Kidney (tissue), 14 donors: ENCODE results near the gene PANK2. TPM values are rescaled to one million over a fixed set of nuclear protein-coding genes. Genes with fewer than 3 reads are reported as not detected.

ENCODE experiments used
- DNase-seq, 5 donors: peaks; one replicate each; pipeline ENCODE4 v3.0.0-alpha.2; 2013 to 2020
- FAIRE-seq: peaks from 2 replicates; lab custom pipeline; 2012; peaks lifted over from hg19 to GRCh38; lab: Jason Lieb, UNC
- H3K27ac ChIP-seq, 2 donors: one replicate each; pipeline ENCODE4 v1.7.0; 2013; ENCODE audit warnings: low read depth in 2 of 2, low read length in 2 of 2, inconsistent platforms in 1 of 2
- H3K27me3 ChIP-seq: one replicate; pipeline ENCODE4 v1.7.1; 2013; ENCODE audit warnings: low read length, inconsistent platforms; ENCODE audit not compliant: control insufficient read depth, insufficient read depth
- H3K36me3 ChIP-seq, 3 donors: one replicate each; pipeline versions ENCODE4 v1.7.0 to v1.7.1; 2013; ENCODE audit warnings: low read length in 3 of 3, control low read depth in 1 of 3, inconsistent platforms in 1 of 3; ENCODE audit not compliant: insufficient read depth in 3 of 3, control insufficient read depth in 2 of 3
- H3K4me1 ChIP-seq, 3 donors: one replicate each; pipeline versions ENCODE4 v1.7.0 to v1.7.1; 2013; ENCODE audit warnings: low read length in 3 of 3, inconsistent platforms in 1 of 3, low read depth in 1 of 3; ENCODE audit not compliant: control insufficient read depth in 2 of 3, insufficient read depth in 2 of 3
- H3K4me3 ChIP-seq, 3 donors: one replicate each; pipeline versions ENCODE4 v1.7.0 to v1.8.1; 2013; ENCODE audit warnings: low read length in 3 of 3, control low read depth in 1 of 3, inconsistent platforms in 1 of 3
- H3K9ac ChIP-seq, 3 donors: one replicate each; pipeline versions ENCODE4 v1.7.0 to v1.7.1; 2013; ENCODE audit warnings: low read length in 3 of 3, control low read depth in 1 of 3, inconsistent platforms in 1 of 3
- H3K9me3 ChIP-seq, 3 donors: one replicate each; pipeline versions ENCODE4 v1.7.0 to v1.7.1; 2013; ENCODE audit warnings: low read length in 3 of 3, control low read depth in 1 of 3, inconsistent platforms in 1 of 3; ENCODE audit not compliant: control insufficient read depth in 2 of 3, insufficient read depth in 1 of 3
- intact Hi-C: fragments of 100-400 bp; cut with DNase I; formaldehyde crosslinking; loops from one replicate; pipeline ENCODE4 v1.11.1; 2022
- polyA plus RNA-seq: library from polyadenylated mRNA; stranded (reverse); fragments of 350-450 nt; fragmentation: Illumina TruSeq; extraction: RNeasy Lipid Tissue Mini Kit (QIAGEN cat#74804); gene quantifications from one replicate; pipeline ENCODE4 v1.2.3, GENCODE V29; 2014; ENCODE audit warnings: low read depth, low replicate concordance; ENCODE audit not compliant: insufficient read depth
- total RNA-seq: library from RNA; stranded (reverse); fragmentation: NEBNext Ultra II Directional; extraction: Animal tissue kit (Norgen Biotek cat#: 25700); gene quantifications from one replicate; pipeline ENCODE4 v1.2.1, GENCODE V29; 2021
- TF ChIP-seq, protein P1 (sequence below): IDR thresholded peaks from 3 replicates; pipeline ENCODE4 v1.5.1; 2012; ENCODE audit warnings: mild to moderate bottlenecking, moderate library complexity, borderline replicate concordance; ENCODE audit not compliant: insufficient read depth; ENCODE audit errors: extremely low read depth
- donor health status: control.
- donor health status: control.
- donor health status: control.
- donor health status: control.
- donor health status: control.
- donor health status: DM: yes; HTN: yes; CAD: no.
- donor health status: Normal renal cell carcinoma (clear cell type).

PANK2 gene
- total and polyA plus RNA-seq, 2 donors from 2014 or later, result 26.8 to 44.9 TPM

- no peak overlapping the region for H3K4me3 ChIP-seq
- intact Hi-C loops, result no loop called here
- TF ChIP-seq, protein P1, sequence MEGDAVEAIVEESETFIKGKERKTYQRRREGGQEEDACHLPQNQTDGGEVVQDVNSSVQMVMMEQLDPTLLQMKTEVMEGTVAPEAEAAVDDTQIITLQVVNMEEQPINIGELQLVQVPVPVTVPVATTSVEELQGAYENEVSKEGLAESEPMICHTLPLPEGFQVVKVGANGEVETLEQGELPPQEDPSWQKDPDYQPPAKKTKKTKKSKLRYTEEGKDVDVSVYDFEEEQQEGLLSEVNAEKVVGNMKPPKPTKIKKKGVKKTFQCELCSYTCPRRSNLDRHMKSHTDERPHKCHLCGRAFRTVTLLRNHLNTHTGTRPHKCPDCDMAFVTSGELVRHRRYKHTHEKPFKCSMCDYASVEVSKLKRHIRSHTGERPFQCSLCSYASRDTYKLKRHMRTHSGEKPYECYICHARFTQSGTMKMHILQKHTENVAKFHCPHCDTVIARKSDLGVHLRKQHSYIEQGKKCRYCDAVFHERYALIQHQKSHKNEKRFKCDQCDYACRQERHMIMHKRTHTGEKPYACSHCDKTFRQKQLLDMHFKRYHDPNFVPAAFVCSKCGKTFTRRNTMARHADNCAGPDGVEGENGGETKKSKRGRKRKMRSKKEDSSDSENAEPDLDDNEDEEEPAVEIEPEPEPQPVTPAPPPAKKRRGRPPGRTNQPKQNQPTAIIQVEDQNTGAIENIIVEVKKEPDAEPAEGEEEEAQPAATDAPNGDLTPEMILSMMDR, result no peak
- no peaks in the 10 kb centered on the region for H3K27me3 ChIP-seq
- H3K4me1 ChIP-seq, result no peaks in the 10 kb centered on the region
- H3K36me3 ChIP-seq, result peaks cover 0 to 21% (median 9%) of the 10 kb centered on the region in 3 donors
- H3K27ac ChIP-seq, result no peak overlapping the region
- no peak overlapping the region for H3K9ac ChIP-seq
- no peaks in the 10 kb centered on the region for H3K9me3 ChIP-seq
- DNase-seq (peak in 2 of 5 donors; percentile 41 to 44), FAIRE-seq (no peak)
Observed at GRCh38 chr20:3871550-3872265, 17.5 kb upstream of the PANK2 start.

- no peak for FAIRE-seq
Observed at GRCh38 chr20:3873507-3873906, 15.7 kb upstream of the PANK2 start.

DNA sequence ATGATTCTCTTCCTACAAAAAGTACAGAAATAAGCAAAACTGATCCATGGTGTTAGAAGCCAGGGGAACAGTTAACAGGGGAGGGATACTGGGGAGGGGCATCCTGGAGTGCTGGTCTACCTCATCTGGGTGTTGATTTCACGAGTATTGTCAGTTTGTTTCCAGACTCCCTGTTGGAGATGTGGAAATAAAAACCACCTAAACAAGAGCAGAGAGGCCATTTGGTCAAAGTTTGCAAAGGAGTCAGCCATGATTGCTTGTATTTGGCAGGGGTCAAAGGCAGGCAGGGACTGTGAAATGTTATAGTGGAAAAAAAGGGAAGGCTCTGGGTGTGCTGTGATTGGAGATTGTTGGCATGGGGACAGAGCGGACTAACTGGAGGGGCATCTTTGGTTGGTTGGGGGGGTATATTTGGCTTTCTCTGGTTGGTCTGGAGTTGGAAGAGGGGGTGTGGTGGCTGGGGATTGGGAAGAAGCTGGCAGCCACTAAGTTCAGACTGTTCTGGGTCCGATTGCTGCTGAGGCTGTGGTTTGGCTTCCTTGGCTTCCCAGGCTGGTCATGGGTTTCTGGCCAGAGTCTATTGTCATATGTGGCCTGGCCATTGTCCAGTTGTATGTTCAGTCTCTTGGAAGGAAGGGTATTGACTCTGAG is 14.9 kb upstream of the PANK2 start:
- no peak for FAIRE-seq
- H3K36me3 ChIP-seq, result peaks cover 0 to 16% (median 8%) of the 10 kb centered on the region in 3 donors
- H3K4me1 ChIP-seq, result no peaks in the 10 kb centered on the region

More at GRCh38 chr20:3873507-3873906, 15.7 kb upstream of the PANK2 start:
- DNase-seq, result no peak
- no peak overlapping the region for H3K9ac ChIP-seq
- no peaks in the 10 kb centered on the region for H3K4me1 ChIP-seq
- intact Hi-C loops, result no loop called here
- peaks cover 0 to 16% (median 8%) of the 10 kb centered on the region in 3 donors for H3K36me3 ChIP-seq
- H3K4me3 ChIP-seq, result no peak overlapping the region
- no peaks in the 10 kb centered on the region for H3K9me3 ChIP-seq
- TF ChIP-seq, protein P1, result no peak
- H3K27me3 ChIP-seq, result no peaks in the 10 kb centered on the region
- no peak overlapping the region for H3K27ac ChIP-seq

More for the DNA sequence above, 14.9 kb upstream of the PANK2 start:
- H3K27me3 ChIP-seq, result no peaks in the 10 kb centered on the region
- H3K9me3 ChIP-seq, result no peaks in the 10 kb centered on the region
- no peak overlapping the region for H3K4me3 ChIP-seq
- H3K27ac ChIP-seq, result no peak overlapping the region
- TF ChIP-seq, protein P1, result no peak
- no peak overlapping the region for H3K9ac ChIP-seq
- DNase-seq, result no peak
- intact Hi-C loops, result no loop called here
